Measurements from ENCODE around the gene PRICKLE2.

PRICKLE2 gene

DNA sequence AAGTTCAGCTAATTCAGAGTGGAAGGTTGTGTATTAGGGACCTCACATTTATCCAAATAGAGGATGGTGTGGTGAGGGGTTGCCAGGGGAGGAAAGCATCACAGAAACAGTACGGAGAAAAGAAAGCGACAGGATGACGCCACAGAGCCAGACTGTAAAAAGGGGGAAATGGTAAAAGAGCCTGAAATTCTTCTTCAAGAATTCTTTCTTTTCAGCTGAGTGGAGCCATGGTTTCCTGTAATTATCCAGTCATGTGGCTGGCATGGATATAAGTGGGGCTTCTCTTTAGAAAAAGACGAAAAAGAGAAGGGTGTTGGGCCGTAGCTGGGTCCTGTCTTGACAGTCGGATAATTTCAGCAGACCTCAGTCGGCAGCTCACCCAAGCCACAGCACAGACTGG lies 177.5 kb downstream of the PRICKLE2 start:
- DNase-seq (ENCODE audit: low read depth): no peak

DNA sequence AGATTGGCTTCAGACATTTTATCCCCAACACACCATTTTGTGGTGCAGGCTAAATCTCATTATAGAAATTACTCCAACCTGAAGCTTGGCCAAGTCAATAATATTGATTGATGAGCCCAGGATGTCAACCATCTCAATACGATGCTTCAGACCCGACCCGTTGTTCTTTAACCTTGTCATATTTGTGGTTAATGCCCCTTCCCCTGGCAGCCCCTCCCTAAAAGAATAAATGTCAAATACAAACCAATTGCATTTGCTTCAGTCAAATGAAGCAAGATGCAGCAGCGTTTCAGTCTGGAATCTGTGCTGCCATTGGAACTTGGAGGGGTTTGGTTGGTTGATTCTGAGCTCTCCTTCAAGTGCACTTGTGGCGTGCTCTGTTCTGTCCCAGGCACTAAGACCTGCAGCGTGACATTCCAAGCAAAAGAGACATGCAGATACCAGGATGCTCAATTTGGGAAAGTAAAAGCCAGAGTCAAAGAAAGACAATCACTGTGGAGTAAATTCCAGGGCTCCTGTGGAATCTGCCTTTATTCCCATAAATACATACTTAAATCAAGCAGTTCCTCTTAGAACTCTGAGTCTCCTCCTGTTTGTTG lies 178.2 kb downstream of the PRICKLE2 start:
- no peak for DNase-seq (ENCODE audit: low read depth)

DNA sequence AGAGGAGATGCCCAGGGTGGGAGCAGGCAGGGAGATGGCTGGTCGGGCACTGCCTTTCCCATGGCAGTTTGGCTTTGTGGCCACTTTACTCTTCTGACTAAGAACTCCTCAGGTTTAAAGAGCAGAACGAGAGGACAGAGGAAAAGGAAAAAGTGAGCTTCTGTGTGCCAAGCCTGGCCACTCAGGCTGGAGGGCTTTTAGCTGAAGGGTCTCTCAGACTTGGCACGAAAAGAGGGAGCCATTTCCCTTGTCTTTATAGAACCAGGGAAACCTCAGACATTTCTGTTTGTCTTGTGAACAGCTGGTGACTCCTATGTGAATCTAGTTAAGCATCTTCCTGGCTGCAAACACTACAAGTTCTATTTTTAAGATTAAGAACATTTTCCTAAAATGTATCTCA lies 178.7 kb downstream of the PRICKLE2 start:
- DNase-seq (ENCODE audit: low read depth): no peak

DNA sequence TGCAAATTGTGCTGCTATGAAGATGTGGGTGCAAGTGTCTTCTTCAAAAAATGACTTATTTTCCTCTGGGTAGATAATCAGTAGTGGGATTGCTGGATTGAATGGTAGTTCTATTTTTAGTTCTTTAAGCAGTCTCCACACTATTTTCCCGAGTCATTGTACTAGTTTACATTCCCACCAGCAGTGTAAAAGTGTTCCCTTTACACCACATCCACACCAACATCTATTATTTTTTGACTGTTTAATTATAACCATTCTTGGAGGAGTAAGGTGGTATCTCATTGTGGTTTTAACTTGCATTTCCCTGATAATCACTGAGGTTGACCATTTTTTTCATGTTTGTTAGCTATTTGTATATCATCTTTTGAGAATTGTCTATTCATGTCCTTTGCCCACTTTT lies 182.3 kb downstream of the PRICKLE2 start:
- DNase-seq (ENCODE audit: low read depth): no peak
